ENCODE data around the gene MRC2.
"Not testable (repeated sequence)": the region's sequence is repeated elsewhere in the genome, so short reads cannot be mapped to it uniquely, and the experiment has no call there.

DNA sequence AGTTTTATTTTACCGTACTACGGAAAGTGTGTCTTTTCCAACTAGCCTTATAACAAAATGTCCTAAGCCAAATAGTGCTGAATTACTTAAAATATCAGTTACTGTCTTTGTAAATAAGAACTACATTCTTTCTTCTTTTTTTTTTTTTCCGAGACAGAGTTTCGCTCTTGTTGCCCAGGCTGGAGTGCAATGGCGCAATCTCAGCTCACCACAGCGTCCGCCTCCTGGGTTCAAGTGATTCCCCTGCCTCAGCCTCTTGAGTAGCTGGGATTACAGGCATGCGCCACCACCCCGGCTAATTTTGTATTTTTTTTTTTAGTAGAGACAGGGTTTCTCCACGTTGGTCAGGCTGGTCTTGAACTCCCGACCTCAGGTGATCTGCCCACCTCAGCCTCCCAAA lies 35.6 kb upstream of the MRC2 start:
- not testable (repeated sequence) for TF ChIP-seq EZH2phosphoT487 (IDR thresholded peaks at IDR 0.05; ENCODE audit: insufficient read depth, low read depth); EZH2 (IDR thresholded peaks at IDR 0.05; ENCODE audit: insufficient read depth, poor library complexity, severe bottlenecking)

Measured in GM23248 (cell line).